NCI-H446 (cell line): ENCODE results near the gene CATSPERE.
"Not testable (repeated sequence)": the region's sequence is repeated elsewhere in the genome, so short reads cannot be mapped to it uniquely, and the experiment has no call there.

Experiments used
- DNase-seq, 2 experiments: peaks; one replicate each; lab custom pipeline; 2025; lab: John Stamatoyannopoulos, UW

CATSPERE gene

GRCh38 chr1:244545511-244545910, 84.4 kb downstream of the CATSPERE start:
- DNase-seq, result no peak

- no peak for DNase-seq
Measured at GRCh38 chr1:244548558-244549115, 87.6 kb downstream of the CATSPERE start.

DNA sequence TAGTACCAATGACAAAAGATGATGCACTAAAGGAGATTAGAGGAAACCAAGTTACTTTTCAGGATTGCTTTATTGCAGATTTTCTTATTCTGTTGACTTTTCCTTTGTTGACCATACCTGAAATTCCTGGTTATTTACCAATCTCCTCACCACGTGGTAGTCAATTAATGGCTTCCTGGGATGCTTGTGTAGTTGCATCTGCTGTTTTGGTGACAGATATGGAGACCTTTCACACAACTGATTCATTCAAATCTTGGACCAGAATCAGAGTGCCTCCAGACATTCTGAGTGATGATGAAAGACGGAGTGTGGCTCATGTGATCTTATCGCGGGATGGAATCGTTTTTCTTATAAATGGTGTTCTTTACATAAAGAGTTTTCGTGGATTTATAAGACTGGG, 91.3 kb downstream of the CATSPERE start:
- no peak for DNase-seq

GRCh38 chr1:244556263-244556662, 95.2 kb downstream of the CATSPERE start:
- DNase-seq, result no peak

DNA sequence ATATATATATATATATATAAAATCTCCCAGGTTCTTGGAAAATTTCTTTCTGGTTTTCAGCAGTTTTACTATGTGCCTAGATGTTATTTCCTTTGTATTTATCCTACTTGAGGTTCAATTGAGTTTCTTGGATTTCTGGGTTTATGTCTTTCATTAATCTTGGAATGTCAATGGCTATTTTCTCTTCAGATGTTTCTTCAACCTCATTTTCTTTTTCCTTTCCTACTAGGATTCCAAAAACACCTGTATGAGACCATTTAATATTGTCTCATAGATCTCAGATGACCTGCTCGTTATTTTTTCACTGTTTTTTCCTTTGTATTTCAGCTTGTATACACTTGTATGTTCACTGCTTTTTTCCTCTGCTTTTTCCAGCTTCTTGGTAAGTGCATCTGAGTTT, 96.5 kb downstream of the CATSPERE start:
- DNase-seq, result no peak

GRCh38 chr1:244559561-244559960, 98.5 kb downstream of the CATSPERE start:
- DNase-seq, result no peak

DNA sequence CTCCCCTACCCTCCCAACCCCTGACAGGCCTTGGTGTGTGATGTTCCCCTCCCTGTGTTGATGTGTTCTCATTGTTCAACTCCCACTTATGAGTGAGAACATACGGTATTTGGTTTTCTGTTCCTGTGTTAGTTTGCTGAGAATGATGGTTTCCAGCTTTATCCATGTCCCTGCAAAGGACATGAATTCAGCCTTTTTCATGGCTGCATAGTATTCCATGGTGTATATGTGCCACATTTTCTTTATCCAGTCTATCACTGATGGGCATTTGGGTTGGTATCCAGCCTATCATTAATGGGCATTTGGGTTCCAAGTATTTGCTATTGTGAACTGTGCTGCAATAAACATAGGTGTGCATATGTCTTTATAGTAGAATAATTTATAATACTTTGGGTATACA, 101.8 kb downstream of the CATSPERE start:
- not testable (repeated sequence) for DNase-seq

- no peak for DNase-seq
Measured at GRCh38 chr1:244573768-244574167, 112.7 kb downstream of the CATSPERE start.

GRCh38 chr1:244576259-244576892, 115.3 kb downstream of the CATSPERE start:
- no peak for DNase-seq

DNA sequence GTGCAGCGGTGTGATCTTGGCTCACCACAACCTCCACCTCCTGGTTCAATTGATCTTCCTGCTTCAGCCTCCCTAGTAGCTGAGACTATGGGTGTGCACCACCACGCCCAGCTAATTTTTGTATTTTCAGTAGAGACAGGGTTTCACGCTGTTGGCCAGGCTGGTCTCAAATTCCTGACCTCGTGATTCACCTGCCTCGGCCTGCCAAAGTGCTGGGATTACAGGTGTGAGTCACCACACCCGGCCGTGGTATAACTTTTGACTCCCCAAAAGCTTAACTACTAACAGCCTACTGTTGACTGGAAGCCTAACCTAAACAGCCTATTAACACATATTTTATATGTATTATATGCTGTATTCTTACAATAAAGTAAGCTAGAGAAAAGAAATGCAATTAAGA, 117.1 kb downstream of the CATSPERE start:
- DNase-seq, result not testable (repeated sequence)

GRCh38 chr1:244583358-244583982, 122.4 kb downstream of the CATSPERE start:
- DNase-seq, result no peak

DNA sequence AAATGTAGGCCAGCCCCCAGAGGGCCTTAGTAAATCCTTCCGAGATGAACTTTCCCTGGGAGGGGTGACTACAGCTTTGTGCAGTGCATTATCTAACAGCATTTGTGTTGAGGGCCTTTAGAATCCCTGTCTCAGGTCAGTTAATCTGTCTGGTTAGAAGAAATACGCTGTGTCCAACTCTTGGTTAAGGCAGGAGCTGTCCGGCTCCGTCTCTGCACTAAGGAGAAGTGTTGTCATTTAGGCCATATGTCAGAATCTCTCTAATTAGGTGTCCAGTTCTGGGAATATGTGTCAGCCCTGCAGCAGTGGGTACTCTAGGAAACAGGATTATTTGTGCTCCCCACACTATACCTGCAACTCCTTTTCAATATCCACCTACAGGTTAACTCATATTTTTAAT, 124.8 kb downstream of the CATSPERE start:
- no peak for DNase-seq

GRCh38 chr1:244590670-244591069, 129.6 kb downstream of the CATSPERE start:
- DNase-seq, result no peak

GRCh38 chr1:244598611-244599010, 137.5 kb downstream of the CATSPERE start:
- no peak for DNase-seq

- DNase-seq, result no peak
Measured at GRCh38 chr1:244599937-244600350, 138.9 kb downstream of the CATSPERE start.

DNA sequence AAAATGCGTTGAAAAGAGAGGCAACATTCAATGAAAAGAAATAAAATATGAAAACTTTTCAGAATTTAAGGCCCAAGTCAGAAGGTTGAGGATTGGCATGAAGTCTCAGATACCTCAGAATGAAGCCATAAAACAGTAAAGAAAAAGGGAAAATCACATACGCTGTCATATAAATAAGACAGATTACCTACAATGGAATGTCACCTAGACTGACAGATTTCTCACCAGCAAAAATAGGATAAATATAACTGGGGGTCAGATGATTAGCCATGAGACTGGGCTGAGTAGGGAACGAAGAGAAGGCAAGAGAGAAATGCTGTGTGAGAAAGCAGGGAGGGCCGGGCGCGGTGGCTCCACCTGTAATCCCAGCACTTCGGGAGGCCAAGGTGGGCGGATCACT, 140.3 kb downstream of the CATSPERE start:
- DNase-seq, result no peak

DNA sequence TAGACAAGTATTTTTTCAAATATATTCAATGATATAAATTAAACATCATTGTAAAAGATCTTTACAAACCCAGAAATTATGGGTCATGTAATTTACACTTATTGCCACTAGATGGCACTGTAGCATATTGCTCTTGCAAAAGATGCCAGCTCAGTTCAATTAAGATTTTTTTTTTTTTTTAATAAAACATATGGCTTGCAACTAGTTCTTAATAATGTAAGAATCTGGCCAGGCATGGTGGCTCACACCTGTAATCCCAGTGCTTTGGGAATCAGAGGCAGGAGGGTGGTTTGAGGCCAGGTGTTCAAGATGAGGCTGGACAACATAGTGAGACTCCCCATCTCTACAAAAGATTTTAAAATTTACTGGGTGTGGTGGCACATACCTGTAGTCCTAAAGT, 142.4 kb downstream of the CATSPERE start:
- peak in 1 of 2 experiments; percentile 64 for DNase-seq

- no peak for DNase-seq
Measured at GRCh38 chr1:244605835-244606370, 144.8 kb downstream of the CATSPERE start.

DNA sequence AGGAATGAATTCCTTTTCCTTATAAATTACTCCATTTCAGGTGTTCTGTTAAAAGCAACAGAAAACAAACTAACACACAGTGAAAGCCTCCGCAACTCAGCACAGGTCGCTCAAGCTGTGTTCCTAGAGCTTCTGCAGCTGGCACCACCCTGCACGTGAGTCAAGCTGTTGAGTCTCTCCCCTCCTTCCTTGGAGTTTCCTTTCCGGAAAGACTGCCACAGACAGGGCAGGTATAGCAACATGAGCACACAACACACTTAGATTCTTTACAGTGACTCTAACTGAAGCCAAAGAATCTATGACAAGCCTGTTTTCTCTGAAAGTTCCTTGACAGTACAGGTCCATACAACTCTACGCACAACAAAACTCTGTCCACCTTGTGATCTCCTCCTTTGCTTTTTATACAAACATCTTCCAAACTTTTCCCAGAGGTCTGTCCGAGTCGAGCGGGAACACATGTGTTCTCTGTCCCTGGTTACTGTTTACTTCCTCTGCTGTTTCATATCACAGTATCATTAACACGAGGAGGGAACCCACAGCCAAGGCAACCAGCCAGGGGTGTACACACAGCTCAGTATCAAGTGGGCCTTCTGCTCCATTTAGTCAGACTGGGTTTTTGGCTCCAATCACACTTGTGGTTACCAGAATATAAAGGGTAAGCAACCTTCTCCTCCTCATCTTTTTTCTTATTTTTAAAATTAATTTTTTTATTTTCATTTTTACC, 153.2 kb downstream of the CATSPERE start:
- DNase-seq, result no peak

DNA sequence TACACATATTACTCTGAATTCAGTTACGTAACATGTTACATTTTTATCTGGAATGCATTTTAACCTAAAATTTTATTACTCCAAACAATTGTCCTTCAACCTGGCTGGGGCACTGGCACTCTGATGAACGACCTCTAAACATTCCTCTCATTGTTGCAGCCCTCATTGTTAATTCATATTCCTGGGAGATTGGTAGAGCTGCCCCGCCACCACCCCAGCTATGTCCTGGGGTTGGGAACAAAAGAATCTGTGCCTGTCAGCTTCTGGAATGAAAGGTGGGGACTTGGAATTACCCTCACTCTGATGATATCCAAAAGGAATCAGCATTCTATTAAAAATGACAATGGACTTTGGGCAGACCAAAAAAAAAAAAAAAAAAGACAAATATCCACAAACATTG, 153.8 kb downstream of the CATSPERE start:
- no peak for DNase-seq

DNA sequence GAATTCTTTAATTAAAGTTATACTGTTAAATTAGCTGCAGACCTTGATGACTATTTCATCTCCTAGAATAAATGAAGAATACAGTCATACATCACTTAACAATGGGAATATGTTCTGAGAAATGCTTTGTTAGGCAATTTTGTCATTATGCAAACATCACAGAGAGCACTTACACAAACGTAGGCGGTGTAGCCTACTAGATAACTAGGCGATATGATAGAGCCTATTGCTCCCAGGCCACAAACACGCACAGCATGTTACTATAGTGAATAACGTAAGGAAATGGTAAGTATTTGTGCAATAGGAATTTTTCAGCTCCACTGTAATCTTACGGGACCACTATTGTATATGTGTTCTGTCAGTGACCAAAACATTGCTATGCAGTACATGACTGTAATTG, 154.2 kb downstream of the CATSPERE start:
- DNase-seq, result no peak

- DNase-seq, result no peak
Measured at GRCh38 chr1:244626709-244627108, 165.6 kb downstream of the CATSPERE start.

DNA sequence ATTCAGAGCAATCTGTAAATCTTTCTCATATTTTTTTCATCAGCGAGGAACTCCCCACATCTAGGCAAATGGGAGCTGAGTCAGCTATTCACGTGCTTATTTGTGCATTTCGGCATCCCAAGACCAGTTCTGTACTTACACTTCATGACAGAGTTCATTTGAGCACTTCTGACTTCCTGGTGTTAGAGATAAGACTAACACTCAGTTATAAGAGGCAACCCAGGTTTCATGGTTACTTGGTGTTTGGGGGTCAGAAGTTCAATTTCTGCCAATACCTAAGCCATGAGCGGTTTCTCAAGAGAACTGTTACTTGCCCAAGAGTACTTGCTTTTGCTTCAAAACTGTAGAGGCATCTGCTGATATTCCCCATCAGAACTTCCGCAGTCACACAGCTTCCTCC, 167.7 kb downstream of the CATSPERE start:
- DNase-seq, result no peak
